NT2/D1 (cell line): ENCODE results near the gene FUT2.

Source experiments
- DNase-seq: peaks from one replicate; pipeline ENCODE4 v3.0.0-alpha.2; 2011; ENCODE audit warnings: low read depth, low spot score
- H3K27me3 ChIP-seq: 2 replicates; pipeline ENCODE4 v1.6.0; 2011; ENCODE audit warnings: mild to moderate bottlenecking; ENCODE audit not compliant: insufficient read length, insufficient read depth
- H3K36me3 ChIP-seq: 2 replicates; pipeline ENCODE4 v1.6.1; 2011; ENCODE audit warnings: mild to moderate bottlenecking, low read length, mixed read lengths; ENCODE audit not compliant: insufficient read depth, insufficient read length
- H3K4me1 ChIP-seq: 2 replicates; pipeline ENCODE4 v1.5.1; 2011; ENCODE audit not compliant: insufficient read depth, insufficient read length
- H3K4me3 ChIP-seq: 2 replicates; pipeline ENCODE4 v1.5.1; 2011; ENCODE audit warnings: low read depth; ENCODE audit not compliant: insufficient read length
- H3K9ac ChIP-seq: 2 replicates; pipeline ENCODE4 v1.6.0; 2011; ENCODE audit warnings: low read depth; ENCODE audit not compliant: insufficient read length
- H3K9me3 ChIP-seq: 2 replicates; pipeline ENCODE4 v1.5.1; 2011; ENCODE audit warnings: mild to moderate bottlenecking, low read length; ENCODE audit not compliant: insufficient read depth
- SUZ12 ChIP-seq: IDR thresholded peaks from 2 replicates; pipeline ENCODE4 v1.6.1; 2011; ENCODE audit not compliant: insufficient read length, insufficient read depth; ENCODE audit errors: extremely low read depth
- YY1 ChIP-seq: IDR thresholded peaks from 2 replicates; pipeline ENCODE4 v1.6.1; 2011; ENCODE audit not compliant: insufficient read length, insufficient read depth
- ZNF274 ChIP-seq: IDR thresholded peaks from 2 replicates; pipeline ENCODE4 v1.6.1; 2011; ENCODE audit warnings: mild to moderate bottlenecking, low read depth, low read length

FUT2 gene

DNA sequence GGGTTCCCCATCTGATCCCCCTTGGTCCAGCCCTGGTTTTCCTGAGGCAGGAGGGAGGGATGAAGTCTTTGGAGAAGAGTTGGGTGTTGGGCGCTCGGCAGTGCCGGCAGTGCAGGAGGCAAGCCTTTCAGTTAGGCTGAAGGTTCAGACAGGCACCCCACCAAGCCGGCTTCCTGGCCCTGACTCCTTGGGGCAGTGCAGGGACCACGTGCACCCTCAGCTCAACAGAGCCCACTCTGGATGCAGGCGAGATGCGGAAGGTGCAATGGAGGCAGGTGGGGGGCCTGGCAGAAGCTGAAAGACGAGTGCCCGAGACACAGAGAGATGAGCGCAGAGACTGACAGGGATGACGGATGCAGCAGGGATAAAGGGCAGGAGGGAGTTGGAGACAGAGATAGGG lies 12.7 kb downstream of the FUT2 start:
- H3K4me1 ChIP-seq = peaks cover 4% of the 10 kb centered on the region
- H3K27me3 ChIP-seq = no peaks in the 10 kb centered on the region
- peaks cover 9% of the 10 kb centered on the region; the same call in 1 of the 2 replicates for H3K9me3 ChIP-seq
- no peak for DNase-seq
- H3K9ac ChIP-seq = no peak overlapping the region
- no peak for TF ChIP-seq ZNF274
- TF ChIP-seq YY1 = no peak
- no peaks in the 10 kb centered on the region for H3K36me3 ChIP-seq
- no peak overlapping the region for H3K4me3 ChIP-seq

GRCh38 chr19:48711106-48711662 lies 15.4 kb downstream of the FUT2 start:
- TF ChIP-seq ZNF274 (no peak), YY1 (no peak), SUZ12 (no peak)
- DNase-seq = no peak
- H3K9ac ChIP-seq = no peak overlapping the region
- no peak overlapping the region for H3K4me3 ChIP-seq
- peaks cover 9% of the 10 kb centered on the region; the same call in 1 of the 2 replicates for H3K9me3 ChIP-seq
- peaks cover 4% of the 10 kb centered on the region for H3K4me1 ChIP-seq
- no peaks in the 10 kb centered on the region for H3K27me3 ChIP-seq
- H3K36me3 ChIP-seq = no peaks in the 10 kb centered on the region

- H3K4me1 ChIP-seq = peaks cover 6% of the 10 kb centered on the region
- peak overlapping the region; percentile 85 for H3K9ac ChIP-seq
- DNase-seq = no peak
- TF ChIP-seq YY1 (no peak), SUZ12 (no peak), ZNF274 (no peak)
- peak overlapping the region; percentile 73 for H3K4me3 ChIP-seq
- no peaks in the 10 kb centered on the region for H3K36me3 ChIP-seq
- H3K9me3 ChIP-seq = peaks cover 9% of the 10 kb centered on the region; the same call in 1 of the 2 replicates
- no peaks in the 10 kb centered on the region for H3K27me3 ChIP-seq
These were observed 17.5 kb downstream of the FUT2 start for GRCh38 chr19:48713041-48713863.

DNA sequence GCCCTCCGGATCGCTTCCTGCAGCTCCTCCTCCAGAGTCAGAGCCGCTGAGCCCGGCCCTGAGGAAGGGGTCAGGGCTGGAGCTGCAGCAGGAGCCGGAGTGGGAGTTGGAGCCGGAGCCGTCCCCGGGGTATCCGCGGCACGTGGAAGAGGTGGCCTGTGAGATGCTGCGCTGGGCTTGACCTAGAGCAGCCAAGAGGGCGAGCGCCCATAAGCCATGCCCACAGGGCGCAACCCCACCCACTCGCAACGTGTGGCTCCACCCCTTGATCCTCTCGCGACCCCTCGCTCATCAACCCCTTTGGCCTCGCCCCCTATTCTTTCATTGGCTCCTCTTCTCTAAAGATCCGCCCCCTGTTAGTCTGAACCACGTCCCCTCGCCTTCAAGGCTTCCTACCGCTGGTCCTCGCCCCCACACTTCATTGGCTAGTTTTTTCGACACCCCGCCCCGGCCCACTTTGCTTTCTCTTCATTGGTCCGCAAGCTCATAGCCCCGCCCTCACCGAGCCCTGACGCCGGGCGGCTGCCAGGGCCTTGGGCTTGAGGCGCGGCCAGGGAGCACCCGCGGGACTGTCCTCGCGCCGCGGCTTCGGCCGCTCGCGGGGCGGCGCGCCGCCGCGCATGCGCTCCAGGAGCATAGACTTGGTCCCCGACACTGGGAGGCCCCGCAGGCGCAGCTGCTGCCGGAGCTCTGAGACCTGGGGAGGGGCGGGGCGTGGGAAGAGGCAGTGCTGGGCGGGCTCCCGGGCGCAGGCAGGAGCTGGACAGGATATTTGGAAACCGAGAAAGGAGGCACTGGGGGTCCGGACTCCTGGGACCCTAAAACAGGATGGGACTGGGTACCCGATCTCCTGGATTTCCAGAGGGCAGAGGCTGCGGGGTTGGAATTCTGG lies 18.3 kb downstream of the FUT2 start:
- H3K4me3 ChIP-seq = peak overlapping the region; percentile 73
- peak overlapping the region; percentile 85 for H3K9ac ChIP-seq
- H3K27me3 ChIP-seq = no peaks in the 10 kb centered on the region
- no peaks in the 10 kb centered on the region for H3K36me3 ChIP-seq
- peaks cover 9% of the 10 kb centered on the region; the same call in 1 of the 2 replicates for H3K9me3 ChIP-seq
- peaks cover 8% of the 10 kb centered on the region for H3K4me1 ChIP-seq
- TF ChIP-seq SUZ12 = no peak
- TF ChIP-seq YY1 = no peak
- no peak for TF ChIP-seq ZNF274
- DNase-seq = peak; percentile 93

DNA sequence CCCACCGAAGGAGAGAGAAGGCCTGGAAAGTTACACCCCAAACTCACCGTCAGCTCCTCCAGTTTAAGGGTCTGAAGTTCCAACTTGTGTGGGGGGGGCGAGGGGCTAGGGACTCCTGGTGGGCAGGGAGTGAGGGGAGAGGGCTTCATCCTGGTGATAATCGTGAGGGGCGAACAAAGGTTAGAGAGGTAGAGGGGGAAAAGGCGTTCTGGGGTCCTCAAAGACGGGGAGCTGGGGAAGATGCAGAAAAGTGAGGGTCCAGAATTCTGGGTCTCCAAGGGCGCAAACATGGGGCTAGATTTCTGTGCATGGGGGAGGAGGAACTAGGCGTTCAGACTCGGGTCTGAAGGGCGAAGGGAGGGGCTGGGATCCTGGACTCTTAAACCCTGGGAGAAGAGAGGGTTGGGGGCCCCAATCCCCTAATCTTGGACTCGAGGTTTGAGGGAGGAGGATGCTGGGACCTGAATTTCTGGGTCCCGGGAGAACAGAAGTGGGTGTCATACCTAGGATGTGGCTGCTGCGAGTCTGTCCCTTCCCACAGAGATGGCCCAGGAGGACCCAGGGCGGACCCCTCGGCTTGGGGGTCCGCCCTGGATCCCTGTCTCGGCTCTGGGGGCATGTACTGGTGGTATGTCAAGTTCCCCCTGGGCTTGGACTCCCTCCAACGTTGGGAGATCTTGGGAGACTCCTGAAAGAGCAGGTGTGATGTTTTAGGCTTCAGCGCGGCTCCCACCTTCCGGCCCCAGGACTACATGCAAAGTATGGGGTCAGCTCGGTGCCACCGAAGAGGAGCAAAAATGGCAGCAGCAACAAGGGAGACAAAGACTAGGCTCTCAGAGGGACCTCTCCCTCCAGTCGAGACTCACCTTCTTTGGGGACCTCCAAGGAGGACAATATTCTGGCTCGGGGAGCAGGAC lies 19.2 kb downstream of the FUT2 start:
- TF ChIP-seq SUZ12 (no peak), YY1 (no peak), ZNF274 (no peak)
- Histone ChIP-seq H3K4me3 (peak overlapping the region; percentile 38), H3K27me3 (no peaks in the 10 kb centered on the region), H3K9me3 (peaks cover 9% of the 10 kb centered on the region; the same call in 1 of the 2 replicates), H3K9ac (peak overlapping the region; percentile 79), H3K36me3 (no peaks in the 10 kb centered on the region), H3K4me1 (peaks cover 12% of the 10 kb centered on the region)
- no peak for DNase-seq

DNA sequence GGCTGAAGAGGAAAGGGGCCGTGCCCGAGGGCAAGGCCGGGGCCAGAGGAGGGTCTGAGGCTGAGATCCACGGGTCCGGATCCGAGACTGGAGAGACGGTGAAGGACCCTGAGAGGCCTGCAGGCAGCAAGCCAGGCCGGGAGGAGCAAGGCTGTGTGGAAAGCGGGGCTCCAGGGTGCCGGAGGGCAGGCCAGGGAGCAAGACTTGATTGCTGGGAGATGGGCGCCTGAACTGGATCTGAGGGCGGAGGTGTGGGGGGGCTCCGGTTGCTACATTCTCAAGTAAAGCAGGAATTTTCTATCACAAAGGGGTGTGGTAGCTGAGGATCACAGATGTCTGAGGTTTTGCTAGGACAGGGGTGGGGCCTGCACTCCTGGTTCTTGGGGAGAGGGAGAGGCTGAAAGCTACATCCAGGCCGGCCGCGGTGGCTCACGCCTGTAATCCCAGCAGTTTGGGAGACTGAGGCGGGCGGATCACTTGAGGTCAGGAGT lies 20.0 kb downstream of the FUT2 start:
- no peak for TF ChIP-seq SUZ12
- TF ChIP-seq ZNF274 = no peak
- TF ChIP-seq YY1 = no peak
- Histone ChIP-seq H3K27me3 (no peaks in the 10 kb centered on the region), H3K4me3 (no peak overlapping the region), H3K36me3 (no peaks in the 10 kb centered on the region), H3K4me1 (peaks cover 12% of the 10 kb centered on the region), H3K9ac (no peak overlapping the region), H3K9me3 (peaks cover 7% of the 10 kb centered on the region; the same call in 1 of the 2 replicates)
- no peak for DNase-seq
